ENCODE data around the gene MAD1L1. TPM values are rescaled to one million over a fixed set of nuclear protein-coding genes. Genes with fewer than 3 reads are reported as not detected.

The MAD1L1 gene
- total RNA-seq, 1 donor from 2014 or later: 57.4 TPM

- Histone ChIP-seq H3K36me3 (ENCODE audit: control insufficient read depth, insufficient read depth, low read length) (peaks cover 4% of the 10 kb centered on the region), H3K4me3 (ENCODE audit: low read depth, low read length) (no peak overlapping the region), H3K27me3 (ENCODE audit: control insufficient read depth, insufficient read depth, low read length) (no peaks in the 10 kb centered on the region)
- DNase-seq (ENCODE audit: low read depth) (no peak), FAIRE-seq (no peak)
- TF ChIP-seq CTCF (IDR thresholded peaks at IDR 0.05; ENCODE audit: insufficient read depth, low read length, severe bottlenecking): no peak
Measured at GRCh38 chr7:2200584-2200980, 32.2 kb downstream of the MAD1L1 start.

- FAIRE-seq (no peak), DNase-seq (ENCODE audit: low read depth) (no peak)
- peaks cover 4% of the 10 kb centered on the region for H3K36me3 ChIP-seq (ENCODE audit: control insufficient read depth, insufficient read depth, low read length)
Measured at GRCh38 chr7:2199956-2200583, 32.7 kb downstream of the MAD1L1 start.

DNA sequence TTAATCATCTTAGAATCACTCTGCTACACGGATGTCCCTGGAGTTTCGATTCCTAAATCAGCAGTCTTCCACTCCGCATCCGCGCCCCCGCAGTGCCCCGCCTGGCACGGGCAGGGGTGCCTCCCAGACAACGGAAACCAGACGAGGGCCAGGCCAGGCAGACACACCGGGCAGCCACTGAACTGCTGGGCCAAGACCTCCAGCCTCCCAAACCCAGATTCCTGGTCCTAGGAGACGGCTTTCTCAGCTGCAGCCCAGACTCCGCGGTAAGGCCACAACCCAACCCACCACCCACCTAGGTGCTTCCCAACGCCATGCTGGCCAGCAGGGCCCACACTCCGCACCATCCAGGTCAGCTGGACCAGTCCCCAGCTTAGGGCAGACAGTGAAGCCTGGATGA is 33.2 kb downstream of the MAD1L1 start:
- no peak for DNase-seq (ENCODE audit: low read depth)
- Histone ChIP-seq H3K4me3 (ENCODE audit: low read depth, low read length) (no peak overlapping the region), H3K36me3 (ENCODE audit: control insufficient read depth, insufficient read depth, low read length) (peaks cover 4% of the 10 kb centered on the region), H3K27me3 (ENCODE audit: control insufficient read depth, insufficient read depth, low read length) (no peaks in the 10 kb centered on the region)
- no peak for TF ChIP-seq CTCF (IDR thresholded peaks at IDR 0.05; ENCODE audit: insufficient read depth, low read length, severe bottlenecking)
- FAIRE-seq: no peak

More at GRCh38 chr7:2199956-2200583, 32.7 kb downstream of the MAD1L1 start:
- no peak for TF ChIP-seq CTCF (IDR thresholded peaks at IDR 0.05; ENCODE audit: insufficient read depth, low read length, severe bottlenecking)
- Histone ChIP-seq H3K4me3 (ENCODE audit: low read depth, low read length) (no peak overlapping the region), H3K27me3 (ENCODE audit: control insufficient read depth, insufficient read depth, low read length) (no peaks in the 10 kb centered on the region)

DNA sequence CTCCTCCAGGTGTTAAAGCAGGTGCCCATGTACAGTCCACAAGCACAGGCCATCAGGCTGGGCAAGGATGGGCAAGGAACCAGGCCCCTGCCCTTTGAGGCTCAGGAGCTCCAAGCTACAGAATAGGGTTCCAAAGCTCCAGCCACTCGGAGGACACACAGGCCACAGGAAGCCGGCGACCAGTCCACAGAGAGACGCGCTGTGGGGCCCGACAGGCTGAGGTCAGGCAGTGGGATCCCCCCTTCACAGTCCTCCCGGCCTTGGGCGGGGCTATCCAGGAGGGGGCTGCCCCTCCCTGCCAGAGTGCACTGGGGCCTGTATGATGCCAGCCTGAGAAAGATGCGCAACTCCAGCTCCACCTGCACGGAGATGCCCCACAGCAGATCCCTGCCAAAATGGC is 34.0 kb downstream of the MAD1L1 start:
- Histone ChIP-seq H3K27me3 (ENCODE audit: control insufficient read depth, insufficient read depth, low read length) (no peaks in the 10 kb centered on the region), H3K4me3 (ENCODE audit: low read depth, low read length) (no peak overlapping the region), H3K36me3 (ENCODE audit: control insufficient read depth, insufficient read depth, low read length) (peaks cover 4% of the 10 kb centered on the region)
- FAIRE-seq: no peak
- TF ChIP-seq CTCF (IDR thresholded peaks at IDR 0.05; ENCODE audit: insufficient read depth, low read length, severe bottlenecking): no peak
- DNase-seq (ENCODE audit: low read depth): no peak

DNA sequence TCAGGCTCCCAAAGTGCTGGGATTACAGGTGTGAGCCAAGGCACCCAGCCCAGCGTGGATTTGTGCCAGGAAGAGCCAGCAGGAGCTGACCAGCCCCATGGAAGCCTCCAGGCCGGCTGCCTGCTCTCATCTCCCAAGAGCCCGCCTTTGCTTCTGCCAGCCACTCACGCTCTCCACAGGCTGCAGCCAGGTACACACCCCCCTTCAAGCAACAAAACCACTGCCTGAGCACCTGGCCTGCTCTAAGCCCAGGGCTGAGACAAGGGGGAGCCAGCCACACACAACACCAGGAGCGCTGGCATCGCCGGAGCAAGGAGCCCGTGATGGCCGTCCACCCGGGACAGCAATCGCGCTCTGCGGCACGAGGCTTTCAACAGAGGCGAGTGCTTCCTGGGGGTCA is 34.5 kb downstream of the MAD1L1 start:
- no peak for TF ChIP-seq CTCF (IDR thresholded peaks at IDR 0.05; ENCODE audit: insufficient read depth, low read length, severe bottlenecking)
- peaks cover 4% of the 10 kb centered on the region for H3K36me3 ChIP-seq (ENCODE audit: control insufficient read depth, insufficient read depth, low read length)
- no peak for FAIRE-seq

More for the DNA sequence above, 34.5 kb downstream of the MAD1L1 start:
- H3K27me3 ChIP-seq (ENCODE audit: control insufficient read depth, insufficient read depth, low read length): no peaks in the 10 kb centered on the region
- H3K4me3 ChIP-seq (ENCODE audit: low read depth, low read length): no peak overlapping the region
- no peak for DNase-seq (ENCODE audit: low read depth)

All from bronchial epithelial cell (primary cell).